ENCODE measurements around the gene GPR42.
"Not testable (repeated sequence)": the region's sequence is repeated elsewhere in the genome, so short reads cannot be mapped to it uniquely, and the experiment has no call there.

GPR42 gene

GRCh38 chr19:35396240-35396885, 25.5 kb downstream of the GPR42 start:
- DNase-seq (ENCODE audit: low spot score), result no peak

GRCh38 chr19:35397064-35397463, 26.2 kb downstream of the GPR42 start:
- DNase-seq (ENCODE audit: low spot score), result no peak

DNA sequence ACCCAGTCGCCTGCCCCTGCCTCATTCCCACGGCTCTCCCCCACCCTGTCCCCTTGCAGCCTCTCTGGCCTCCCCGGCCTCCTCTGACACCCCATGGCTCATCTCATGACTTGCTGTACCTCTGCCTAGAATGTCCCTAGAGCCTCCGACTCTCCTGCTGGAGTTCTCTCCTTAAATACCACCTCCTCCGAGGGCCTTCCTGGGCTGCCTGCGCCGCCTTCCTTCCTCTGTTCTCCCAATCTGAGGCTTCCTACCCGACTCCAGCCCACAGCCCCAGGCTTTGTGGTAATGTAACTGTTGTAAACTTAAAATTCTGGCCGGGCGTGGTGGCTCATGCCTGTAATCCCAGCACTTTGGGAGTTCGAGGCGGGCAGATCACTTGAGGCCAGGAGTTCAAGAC, 27.7 kb downstream of the GPR42 start:
- DNase-seq (ENCODE audit: low spot score), result no peak

- DNase-seq (ENCODE audit: low spot score), result no peak
These were observed 28.4 kb downstream of the GPR42 start for GRCh38 chr19:35399231-35399630.

DNA sequence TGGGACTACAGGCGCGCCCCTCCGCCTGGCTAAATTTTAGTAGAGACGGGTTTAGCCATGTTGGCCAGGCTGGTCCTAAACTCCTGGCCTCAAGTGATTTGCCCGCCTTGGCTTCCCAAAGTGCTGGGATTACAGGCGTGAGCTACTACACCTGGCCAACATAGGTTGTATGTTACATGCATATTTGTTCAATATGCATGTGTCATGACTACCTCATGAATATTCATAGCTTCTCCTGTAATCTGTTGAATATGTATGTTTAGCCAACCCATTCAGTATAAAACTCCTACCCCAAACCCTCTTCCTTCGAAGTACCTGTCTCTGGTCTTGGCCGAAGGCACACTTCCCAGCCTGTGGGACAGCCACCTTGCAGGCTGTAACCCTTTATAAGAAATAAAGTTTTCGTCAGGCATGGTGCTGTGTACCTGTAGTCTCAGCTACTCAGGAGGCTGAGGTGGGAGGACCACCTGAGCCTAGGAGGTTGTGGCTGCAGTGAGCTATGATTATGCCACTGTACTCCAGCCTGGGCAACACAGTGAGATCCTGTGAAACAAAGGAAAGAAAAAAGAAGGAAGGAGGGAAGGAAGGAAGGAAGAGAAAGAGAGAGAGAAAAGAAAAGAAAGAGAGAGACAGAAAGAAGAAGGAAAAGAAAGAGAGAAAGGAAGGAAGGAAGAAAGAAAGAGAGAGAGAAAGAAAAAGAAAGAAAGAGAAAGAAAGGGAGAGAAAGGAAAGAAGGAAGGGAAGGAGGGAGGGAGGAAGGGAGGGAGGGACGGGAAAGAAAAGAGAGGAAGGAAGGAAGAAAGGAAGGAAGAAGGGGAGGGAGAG, 29.3 kb downstream of the GPR42 start:
- no peak for DNase-seq (ENCODE audit: low spot score)

DNA sequence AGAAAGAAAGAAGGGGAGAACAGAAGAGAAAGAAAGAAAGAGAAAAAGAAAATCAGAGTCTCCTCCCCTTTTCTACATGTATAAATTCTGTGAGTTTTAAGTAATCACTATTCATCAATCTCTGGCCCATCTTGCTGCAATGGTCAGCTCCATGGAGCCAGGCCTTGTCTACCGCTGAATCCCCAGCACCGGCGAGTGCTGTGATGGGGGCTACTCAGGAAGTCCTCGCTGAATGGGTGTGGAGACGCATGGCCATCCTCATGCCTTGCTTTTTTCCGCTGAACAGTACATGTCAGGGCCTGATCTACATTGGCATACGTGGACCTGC, 29.9 kb downstream of the GPR42 start:
- DNase-seq (ENCODE audit: low spot score), result no peak

DNA sequence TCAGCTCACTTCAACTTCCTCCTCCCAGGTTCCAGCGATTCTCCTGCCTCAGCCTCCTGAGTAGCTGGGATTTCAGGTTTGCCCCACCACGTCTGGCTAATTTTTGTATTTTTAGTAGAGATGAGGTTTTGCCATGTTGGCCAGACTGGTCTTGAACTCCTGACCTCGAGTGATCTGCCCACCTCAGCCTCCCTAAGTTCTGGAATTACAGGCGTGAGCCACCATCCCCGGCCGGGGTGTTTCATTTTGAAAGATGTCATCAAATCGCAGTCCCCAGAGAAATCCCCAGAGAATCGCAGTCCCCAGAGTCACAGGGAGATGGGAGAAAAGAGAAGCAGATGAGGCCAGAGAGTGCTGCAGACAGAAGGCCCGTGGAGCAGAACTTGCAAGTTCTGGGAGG, 30.5 kb downstream of the GPR42 start:
- not testable (repeated sequence) for DNase-seq (ENCODE audit: low spot score)

- no peak for DNase-seq (ENCODE audit: low spot score)
These were observed 32.4 kb downstream of the GPR42 start for GRCh38 chr19:35403116-35403760.

DNA sequence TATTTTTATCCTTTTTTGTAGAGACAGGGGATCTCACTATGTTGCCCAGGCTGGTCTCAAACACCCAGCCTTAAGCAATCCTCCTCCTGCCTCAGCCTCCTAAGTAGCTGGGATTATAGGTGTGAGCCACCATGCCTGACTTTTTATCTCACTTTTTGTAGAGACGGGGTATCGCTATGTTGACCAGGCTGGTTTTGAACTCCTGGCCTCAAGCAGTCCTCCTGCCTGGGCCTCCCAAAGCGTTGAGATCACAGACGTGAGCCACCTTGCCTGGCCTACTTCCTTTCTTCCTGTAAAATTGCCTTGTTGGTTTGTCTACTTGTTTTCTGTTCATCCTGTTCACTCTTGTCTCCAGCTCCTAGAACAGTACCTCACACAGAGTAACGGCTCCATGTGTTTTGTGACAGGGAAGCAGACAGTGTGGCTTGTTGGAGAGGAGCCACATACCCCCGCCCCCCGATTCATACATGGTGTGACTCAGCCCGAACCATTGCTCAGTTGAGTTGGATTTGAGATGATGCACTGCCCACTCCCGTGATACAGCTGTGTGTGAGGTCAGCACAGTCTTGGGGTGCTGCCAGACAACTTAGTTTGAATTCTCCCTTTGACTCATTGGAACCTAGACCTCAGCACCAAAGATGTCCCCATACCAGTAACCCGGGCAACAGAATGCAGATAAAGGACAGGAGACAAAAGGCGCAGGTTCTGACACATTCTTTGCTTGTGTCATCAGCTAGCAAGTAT, 34.2 kb downstream of the GPR42 start:
- peak; percentile 24 for DNase-seq (ENCODE audit: low spot score)

DNA sequence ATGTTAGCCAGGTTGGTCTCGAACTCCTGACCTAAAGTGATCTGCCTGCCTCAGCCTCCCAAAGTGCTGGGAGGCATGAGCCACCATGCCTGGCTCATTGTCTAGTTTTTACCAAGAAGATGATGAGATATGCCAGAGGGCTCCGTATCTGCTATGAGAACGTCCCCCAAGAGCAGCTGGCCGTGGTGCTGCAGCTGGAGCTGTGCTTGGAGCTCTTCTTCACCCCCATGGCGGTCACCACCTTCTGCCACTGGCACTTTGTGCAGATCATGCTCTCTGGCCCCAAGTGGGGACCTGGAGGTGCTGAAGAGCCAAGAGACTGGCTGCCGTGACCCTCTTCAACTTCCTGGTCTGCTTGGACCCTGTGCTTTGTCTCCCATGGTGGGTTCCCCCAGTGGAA, 36.8 kb downstream of the GPR42 start:
- no peak for DNase-seq (ENCODE audit: low spot score)

- no peak for DNase-seq (ENCODE audit: low spot score)
These were observed 37.7 kb downstream of the GPR42 start for GRCh38 chr19:35408284-35409171.

GRCh38 chr19:35409191-35409590, 38.3 kb downstream of the GPR42 start:
- DNase-seq (ENCODE audit: low spot score), result no peak

- DNase-seq (ENCODE audit: low spot score), result no peak
These were observed 39.6 kb downstream of the GPR42 start for GRCh38 chr19:35410487-35410886.

DNA sequence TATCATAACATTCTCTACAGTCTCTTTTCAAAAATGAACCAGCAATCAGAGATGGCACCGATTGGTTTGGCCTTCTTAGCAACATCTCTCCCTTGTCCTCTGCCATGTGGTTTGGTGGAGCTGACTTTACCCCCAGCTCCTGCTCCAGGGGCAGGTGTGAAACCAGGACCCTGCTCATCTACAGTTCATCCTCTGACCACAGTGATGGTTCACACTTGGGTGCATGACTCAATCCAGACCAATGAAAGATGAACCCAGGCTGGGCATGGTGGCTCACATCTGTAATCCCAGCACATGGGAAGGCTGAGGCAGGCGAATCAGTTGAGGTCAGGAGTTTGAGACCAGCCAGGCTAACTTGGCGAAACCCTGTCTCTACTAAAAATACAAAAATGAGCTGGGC, 43.6 kb downstream of the GPR42 start:
- no peak for DNase-seq (ENCODE audit: low spot score)

DNA sequence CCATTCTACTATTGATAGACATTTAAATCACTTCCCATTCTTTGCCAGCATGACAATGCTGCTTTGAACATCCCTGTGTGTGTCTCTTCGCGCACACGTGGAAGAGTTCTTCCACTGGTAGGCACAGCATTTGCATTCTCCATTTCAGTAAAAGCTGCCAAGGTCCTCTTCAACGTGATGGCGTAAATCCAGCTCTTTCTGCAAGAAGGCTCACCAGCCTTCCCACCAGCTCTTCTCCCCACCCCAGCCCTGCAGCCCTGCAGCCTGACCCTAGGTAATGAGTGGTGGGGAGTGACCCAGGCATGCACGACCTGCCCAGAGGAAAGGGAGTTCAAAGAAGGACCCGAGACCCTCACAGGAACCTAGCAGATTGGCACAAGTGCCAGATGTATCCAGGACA, 45.5 kb downstream of the GPR42 start:
- DNase-seq (ENCODE audit: low spot score), result no peak

- DNase-seq (ENCODE audit: low spot score), result no peak
These were observed 46.4 kb downstream of the GPR42 start for GRCh38 chr19:35417278-35417677.

DNA sequence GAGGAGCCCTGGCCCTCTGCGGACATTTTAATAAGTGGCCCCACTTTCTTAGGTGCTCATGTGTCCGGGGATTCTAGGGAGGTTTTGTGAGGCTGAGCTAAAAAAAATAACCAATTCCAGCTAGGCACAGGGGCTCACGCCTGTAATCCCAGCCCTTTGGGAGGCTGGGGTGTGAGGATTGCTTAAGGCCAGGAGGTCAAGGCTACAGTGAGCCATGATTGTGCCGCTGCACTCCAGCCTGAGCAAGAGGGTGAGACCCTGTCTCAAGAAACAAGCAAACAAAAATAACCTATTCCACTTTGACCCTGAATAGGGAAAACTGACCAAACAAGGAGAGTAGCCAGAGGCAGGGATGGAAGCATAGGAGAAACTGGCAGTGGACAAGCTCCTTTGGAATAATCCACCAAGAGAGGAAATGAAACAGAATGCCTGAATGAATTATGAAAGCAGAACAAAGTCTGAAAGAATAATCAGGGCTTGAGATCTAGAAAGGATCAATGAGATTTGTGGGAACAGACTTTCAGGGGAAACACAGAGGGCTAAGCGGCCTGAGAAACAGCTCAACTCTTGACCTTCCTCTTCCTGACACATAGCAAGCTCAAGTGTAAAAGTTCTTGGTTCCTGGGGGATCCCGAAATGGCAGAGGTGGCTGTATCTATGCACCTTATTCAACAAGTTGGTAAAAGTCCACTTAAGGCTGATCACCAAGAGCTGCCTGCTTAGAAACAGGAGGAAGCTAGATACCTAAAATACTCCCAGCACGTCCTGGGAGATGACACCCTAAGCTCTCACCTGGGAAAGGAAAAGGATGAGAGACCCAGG, 47.1 kb downstream of the GPR42 start:
- no peak for DNase-seq (ENCODE audit: low spot score)

- no peak for DNase-seq (ENCODE audit: low spot score)
These were observed 48.2 kb downstream of the GPR42 start for GRCh38 chr19:35419046-35419445.

DNA sequence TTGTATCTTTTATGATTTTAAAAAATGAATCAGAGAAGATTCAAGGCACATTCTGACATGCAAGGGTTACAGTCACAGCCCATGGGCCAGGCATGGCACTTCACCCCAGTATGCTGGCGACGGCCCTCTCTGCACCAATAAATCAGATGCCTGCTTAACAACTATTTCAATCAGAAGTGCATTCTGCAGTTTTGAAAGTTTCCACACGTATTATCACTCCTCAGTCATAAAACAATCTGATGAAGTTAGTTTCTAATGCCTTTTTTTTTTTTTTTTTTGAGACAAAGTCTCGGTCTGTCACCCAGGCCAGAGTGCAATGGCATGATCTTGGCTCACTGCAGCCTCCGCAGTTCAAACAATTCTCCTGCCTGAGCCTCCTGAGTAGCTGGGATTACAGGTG, 48.9 kb downstream of the GPR42 start:
- no peak for DNase-seq (ENCODE audit: low spot score)

- no peak for DNase-seq (ENCODE audit: low spot score)
These were observed 50.5 kb downstream of the GPR42 start for GRCh38 chr19:35421362-35421761.
